Trophoblast cell (in vitro differentiated cells and primary cell): ENCODE data around the gene ZC3H13.

ENCODE experiments used
- DNase-seq, 2 donors: peaks; one replicate each; pipeline ENCODE4 v3.0.0-alpha.2; 2016
- H2AFZ ChIP-seq: 2 replicates; pipeline ENCODE4 v1.6.1; 2013; ENCODE audit warnings: low read length, moderate library complexity, mild to moderate bottlenecking; ENCODE audit not compliant: insufficient read depth, poor library complexity
- H2AK5ac ChIP-seq: 2 replicates; pipeline ENCODE4 v1.6.1; 2013; ENCODE audit warnings: mild to moderate bottlenecking, low read length
- H2BK120ac ChIP-seq: 2 replicates; pipeline ENCODE4 v1.6.1; 2013; ENCODE audit warnings: low read length, mild to moderate bottlenecking, moderate library complexity; ENCODE audit not compliant: insufficient read depth, poor library complexity
- H2BK12ac ChIP-seq: 2 replicates; pipeline ENCODE4 v1.6.1; 2013; ENCODE audit warnings: mild to moderate bottlenecking, low read length, moderate library complexity
- H2BK5ac ChIP-seq: 2 replicates; pipeline ENCODE4 v1.6.1; 2013; ENCODE audit warnings: low read length, low read depth, moderate library complexity, mild to moderate bottlenecking; ENCODE audit not compliant: poor library complexity
- H3K14ac ChIP-seq: 2 replicates; pipeline ENCODE4 v1.6.1; 2013; ENCODE audit warnings: mild to moderate bottlenecking, low read length
- H3K18ac ChIP-seq: 2 replicates; pipeline ENCODE4 v1.6.1; 2013; ENCODE audit warnings: mild to moderate bottlenecking, low read length
- H3K23ac ChIP-seq: 2 replicates; pipeline ENCODE4 v1.6.1; 2013; ENCODE audit warnings: low read length
- H3K27ac ChIP-seq: 2 replicates; pipeline ENCODE4 v1.5.1; 2013; ENCODE audit warnings: low read depth, mild to moderate bottlenecking, inconsistent platforms, low read length, moderate library complexity
- H3K27me3 ChIP-seq: 2 replicates; pipeline ENCODE4 v1.6.1; 2013; ENCODE audit warnings: inconsistent platforms, mild to moderate bottlenecking, low read length, moderate library complexity; ENCODE audit not compliant: insufficient read depth
- H3K36me3 ChIP-seq, 2 experiments: 1 replicate in 1 of 2; 2 replicates in 1 of 2; pipeline ENCODE4 v1.6.1; 2013; ENCODE audit warnings: low read length in 2 of 2, mild to moderate bottlenecking in 2 of 2, moderate library complexity in 1 of 2; ENCODE audit not compliant: insufficient read depth in 2 of 2, control insufficient read depth in 1 of 2
- H3K4ac ChIP-seq: 2 replicates; pipeline ENCODE4 v1.6.1; 2013; ENCODE audit warnings: low read depth, mild to moderate bottlenecking, low read length, moderate library complexity
- H3K4me1 ChIP-seq, 2 experiments: 1 replicate in 1 of 2; 2 replicates in 1 of 2; pipeline ENCODE4 v1.6.1; 2013; ENCODE audit warnings: low read length in 2 of 2, mild to moderate bottlenecking in 2 of 2, moderate library complexity in 1 of 2; ENCODE audit not compliant: insufficient read depth in 2 of 2, control insufficient read depth in 1 of 2
- H3K4me2 ChIP-seq: 2 replicates; pipeline ENCODE4 v1.6.1; 2013; ENCODE audit warnings: inconsistent platforms, mild to moderate bottlenecking, low read length, moderate library complexity
- H3K4me3 ChIP-seq: 2 replicates; pipeline ENCODE4 v1.5.1; 2013; ENCODE audit warnings: mild to moderate bottlenecking, low read depth, low read length, inconsistent platforms
- H3K79me1 ChIP-seq: one replicate; pipeline ENCODE4 v1.6.1; 2013; ENCODE audit warnings: low read length
- H3K79me2 ChIP-seq: 2 replicates; pipeline ENCODE4 v1.6.1; 2013; ENCODE audit warnings: low read length, mild to moderate bottlenecking; ENCODE audit not compliant: control insufficient read depth, insufficient read depth, poor library complexity
- H3K9ac ChIP-seq: 2 replicates; pipeline ENCODE4 v1.6.1; 2013; ENCODE audit warnings: mild to moderate bottlenecking, low read length
- H3K9me3 ChIP-seq: 2 replicates; pipeline ENCODE4 v1.6.1; 2013; ENCODE audit warnings: low read depth, mild to moderate bottlenecking, control low read depth, inconsistent platforms, low read length; ENCODE audit not compliant: insufficient read depth
- H4K12ac ChIP-seq: 2 replicates; pipeline ENCODE4 v1.6.1; 2013; ENCODE audit warnings: low read depth, mild to moderate bottlenecking, low read length, moderate library complexity
- H4K8ac ChIP-seq: 2 replicates; pipeline ENCODE4 v1.6.1; 2013; ENCODE audit warnings: low read depth, mild to moderate bottlenecking, low read length, moderate library complexity
- H4K91ac ChIP-seq: one replicate; pipeline ENCODE4 v1.6.1; 2013; ENCODE audit warnings: low read depth, mild to moderate bottlenecking, low read length, moderate library complexity
- WGBS: extraction: QIAGEN DNeasy Blood & Tissue Kit; methylation state at CpG from one replicate; pipeline ENCODE4 v1.1.7; 2013; ENCODE audit warnings: missing lambda C conversion rate; ENCODE audit not compliant: insufficient read length, insufficient coverage; ENCODE audit errors: extremely low coverage; 5-methylcytosine and 5-hydroxymethylcytosine counted together

The ZC3H13 gene

DNA sequence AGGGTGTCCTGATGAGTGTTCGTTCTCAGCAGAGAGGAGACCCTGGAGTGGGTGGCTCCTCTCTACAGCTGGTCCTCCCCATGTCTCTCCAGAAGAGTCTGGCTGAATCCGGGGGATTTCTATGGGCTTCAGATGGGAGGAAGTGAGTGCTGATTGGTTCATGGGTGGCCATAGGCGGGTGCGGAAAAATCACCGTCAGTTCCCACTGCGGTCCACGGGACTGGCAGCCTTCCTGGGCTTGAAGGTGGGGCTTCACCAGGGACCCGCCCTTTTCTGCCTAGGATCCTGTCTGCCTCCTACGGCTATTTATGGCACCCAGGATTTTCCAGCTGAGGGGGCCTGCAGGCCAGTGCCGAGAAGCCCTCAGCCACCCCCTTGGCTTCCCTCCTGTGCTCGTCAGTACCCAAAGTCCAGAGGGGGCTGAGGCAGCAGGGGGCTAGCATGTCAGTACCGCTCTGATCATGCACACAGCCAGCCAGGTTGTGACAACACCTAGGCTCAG, 33.9 kb upstream of the ZC3H13 start:
- no peak overlapping the region for H2AK5ac ChIP-seq
- no peak overlapping the region for H2BK5ac ChIP-seq
- no peak overlapping the region for H3K4ac ChIP-seq
- H3K79me1 ChIP-seq, result no peaks in the 10 kb centered on the region
- no peak overlapping the region for H4K91ac ChIP-seq
- no CpG with 5 or more reads among the region's 12 CpGs for WGBS
- H3K27me3 ChIP-seq, result no peaks in the 10 kb centered on the region
- H3K4me1 ChIP-seq, result no peaks in the 10 kb centered on the region
- H3K14ac ChIP-seq, result no peak overlapping the region
- no peaks in the 10 kb centered on the region for H3K36me3 ChIP-seq
- no peak overlapping the region for H3K18ac ChIP-seq
- H3K4me3 ChIP-seq, result no peak overlapping the region
- no peak overlapping the region for H3K23ac ChIP-seq
- H4K12ac ChIP-seq, result no peak overlapping the region
- no peak overlapping the region for H2BK120ac ChIP-seq
- no peak overlapping the region for H4K8ac ChIP-seq
- no peak overlapping the region for H2AFZ ChIP-seq
- H3K9ac ChIP-seq, result no peak overlapping the region
- peak; percentile 2 to 43 for DNase-seq
- no peaks in the 10 kb centered on the region for H3K79me2 ChIP-seq
- H3K27ac ChIP-seq, result no peak overlapping the region
- peaks cover 7% of the 10 kb centered on the region for H3K9me3 ChIP-seq
- no peak overlapping the region for H3K4me2 ChIP-seq
- no peak overlapping the region for H2BK12ac ChIP-seq

GRCh38 chr13:46085737-46086136, 33.2 kb upstream of the ZC3H13 start:
- Histone ChIP-seq H2BK5ac (no peak overlapping the region), H4K91ac (no peak overlapping the region), H3K36me3 (no peaks in the 10 kb centered on the region), H2AFZ (no peak overlapping the region), H3K23ac (no peak overlapping the region), H3K9ac (no peak overlapping the region), H2AK5ac (no peak overlapping the region), H3K18ac (no peak overlapping the region), H3K27me3 (no peaks in the 10 kb centered on the region), H2BK12ac (no peak overlapping the region), H4K12ac (no peak overlapping the region), H3K4me1 (no peaks in the 10 kb centered on the region), H3K4me2 (no peak overlapping the region), H4K8ac (no peak overlapping the region), H3K14ac (no peak overlapping the region), H3K4me3 (no peak overlapping the region), H3K79me1 (no peaks in the 10 kb centered on the region), H3K79me2 (no peaks in the 10 kb centered on the region), H3K4ac (no peak overlapping the region), H3K27ac (no peak overlapping the region), H2BK120ac (no peak overlapping the region), H3K9me3 (peaks cover 7% of the 10 kb centered on the region)
- WGBS, result no CpG with 5 or more reads among the region's 13 CpGs
- DNase-seq, result no peak

- no peak overlapping the region for H4K91ac ChIP-seq
- no peak overlapping the region for H2BK5ac ChIP-seq
- H3K4me2 ChIP-seq, result no peak overlapping the region
- H3K27ac ChIP-seq, result no peak overlapping the region
- no peak for DNase-seq
- H3K27me3 ChIP-seq, result no peaks in the 10 kb centered on the region
- H3K9ac ChIP-seq, result no peak overlapping the region
- H4K12ac ChIP-seq, result no peak overlapping the region
- H3K79me2 ChIP-seq, result no peaks in the 10 kb centered on the region
- no peak overlapping the region for H2AFZ ChIP-seq
- no peak overlapping the region for H3K4me3 ChIP-seq
- peaks cover 7% of the 10 kb centered on the region for H3K9me3 ChIP-seq
- no peak overlapping the region for H4K8ac ChIP-seq
- H3K23ac ChIP-seq, result no peak overlapping the region
- no CpG with 5 or more reads among the region's 5 CpGs for WGBS
- H2BK120ac ChIP-seq, result no peak overlapping the region
- H3K79me1 ChIP-seq, result no peaks in the 10 kb centered on the region
- H2AK5ac ChIP-seq, result no peak overlapping the region
- H3K36me3 ChIP-seq, result no peaks in the 10 kb centered on the region
- H2BK12ac ChIP-seq, result no peak overlapping the region
- H3K14ac ChIP-seq, result no peak overlapping the region
- H3K4ac ChIP-seq, result no peak overlapping the region
- H3K18ac ChIP-seq, result no peak overlapping the region
- H3K4me1 ChIP-seq, result no peaks in the 10 kb centered on the region
Observed at GRCh38 chr13:46082324-46082723, 29.8 kb upstream of the ZC3H13 start.

GRCh38 chr13:46079770-46080169, 27.2 kb upstream of the ZC3H13 start:
- no peaks in the 10 kb centered on the region for H3K4me1 ChIP-seq
- no peak overlapping the region for H4K8ac ChIP-seq
- H2BK5ac ChIP-seq, result no peak overlapping the region
- no peak overlapping the region for H3K23ac ChIP-seq
- H4K91ac ChIP-seq, result no peak overlapping the region
- no peak overlapping the region for H3K4me2 ChIP-seq
- H3K4ac ChIP-seq, result no peak overlapping the region
- no peak overlapping the region for H2BK12ac ChIP-seq
- peaks cover under 1% of the 10 kb centered on the region for H3K9me3 ChIP-seq
- DNase-seq, result no peak
- no peak overlapping the region for H3K9ac ChIP-seq
- H4K12ac ChIP-seq, result no peak overlapping the region
- no peak overlapping the region for H3K4me3 ChIP-seq
- no peaks in the 10 kb centered on the region for H3K27me3 ChIP-seq
- no CpG with 5 or more reads among the region's 2 CpGs for WGBS
- H3K79me1 ChIP-seq, result no peaks in the 10 kb centered on the region
- H3K36me3 ChIP-seq, result no peaks in the 10 kb centered on the region
- H3K27ac ChIP-seq, result no peak overlapping the region
- H3K14ac ChIP-seq, result no peak overlapping the region
- H2AFZ ChIP-seq, result no peak overlapping the region
- H3K79me2 ChIP-seq, result no peaks in the 10 kb centered on the region
- H2AK5ac ChIP-seq, result no peak overlapping the region
- H3K18ac ChIP-seq, result no peak overlapping the region
- no peak overlapping the region for H2BK120ac ChIP-seq
